ENCODE data around the gene CREB3L2.

Gene CREB3L2

GRCh38 chr7:137950263-137950621, 51.6 kb downstream of the CREB3L2 start:
- DNase-seq = no peak

- DNase-seq = no peak
These were observed 52.2 kb downstream of the CREB3L2 start for GRCh38 chr7:137949416-137950262.

GRCh38 chr7:137948845-137949330, 53.0 kb downstream of the CREB3L2 start:
- no peak for DNase-seq

- no peak for DNase-seq
These were observed 53.6 kb downstream of the CREB3L2 start for GRCh38 chr7:137948083-137948844.

GRCh38 chr7:137947046-137947445, 54.8 kb downstream of the CREB3L2 start:
- no peak for DNase-seq

GRCh38 chr7:137946011-137946410, 55.9 kb downstream of the CREB3L2 start:
- DNase-seq = no peak

- DNase-seq = no peak
These were observed 57.7 kb downstream of the CREB3L2 start for GRCh38 chr7:137944168-137944567.

- no peak for DNase-seq
These were observed 58.7 kb downstream of the CREB3L2 start for GRCh38 chr7:137943132-137943551.

- no peak for DNase-seq
These were observed 59.3 kb downstream of the CREB3L2 start for GRCh38 chr7:137942484-137943115.

- no peak for DNase-seq
These were observed 61.0 kb downstream of the CREB3L2 start for GRCh38 chr7:137940656-137941518.

- no peak for DNase-seq
These were observed 61.7 kb downstream of the CREB3L2 start for GRCh38 chr7:137940218-137940617.

GRCh38 chr7:137937202-137937560, 64.7 kb downstream of the CREB3L2 start:
- DNase-seq = no peak

- DNase-seq = no peak
These were observed 65.2 kb downstream of the CREB3L2 start for GRCh38 chr7:137936509-137937201.

GRCh38 chr7:137935884-137936508, 65.9 kb downstream of the CREB3L2 start:
- peak; percentile 8 for DNase-seq

- DNase-seq = peak; percentile 1
These were observed 66.7 kb downstream of the CREB3L2 start for GRCh38 chr7:137934941-137935883.

- DNase-seq = no peak
These were observed 67.6 kb downstream of the CREB3L2 start for GRCh38 chr7:137934176-137934826.

- no peak for DNase-seq
These were observed 68.4 kb downstream of the CREB3L2 start for GRCh38 chr7:137933270-137934017.

- no peak for DNase-seq
These were observed 69.0 kb downstream of the CREB3L2 start for GRCh38 chr7:137932881-137933269.

- no peak for DNase-seq
These were observed 70.1 kb downstream of the CREB3L2 start for GRCh38 chr7:137931823-137932222.

Measured in KG1 (cell line).